ENCODE results near the gene CALHM1.
A peak's percentile ranks its signal among the peaks of the same experiment; 100 is the strongest.

Gene CALHM1

DNA sequence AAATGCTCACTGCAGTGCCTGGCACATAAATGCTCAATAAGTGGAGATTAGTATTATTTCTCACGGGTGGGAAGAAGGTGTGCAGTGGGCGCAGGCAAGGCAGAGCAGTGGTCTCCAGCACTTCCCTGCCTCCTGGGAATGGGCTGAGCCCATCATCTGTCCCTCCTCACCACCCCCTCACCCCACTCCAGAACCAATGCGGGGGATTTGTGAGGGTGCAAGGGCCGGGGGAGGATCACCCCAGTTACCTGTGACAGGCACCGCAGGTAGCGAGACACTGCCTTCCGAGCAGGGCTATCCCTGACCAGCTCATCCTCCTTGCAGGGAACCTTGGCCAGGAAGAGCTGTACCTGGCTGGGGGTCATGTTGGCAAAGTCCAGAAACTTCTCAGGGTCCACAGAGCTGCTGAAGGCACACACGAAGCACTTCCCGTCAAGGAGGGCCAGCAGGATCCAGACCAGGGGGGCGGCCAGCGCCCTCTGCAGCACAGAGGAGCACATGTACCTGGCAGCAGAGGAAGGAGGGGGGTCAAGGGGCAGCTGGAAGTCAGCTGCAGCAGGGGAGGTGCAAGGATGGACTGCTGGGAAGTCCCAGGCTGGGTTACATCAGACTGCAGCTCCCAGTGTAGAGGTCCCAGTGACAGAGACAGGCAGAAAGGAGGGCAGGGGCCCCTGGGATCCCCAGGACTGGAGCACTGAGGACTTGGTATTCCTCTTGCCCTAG is 17.5 kb upstream of the CALHM1 start:
- Histone ChIP-seq H3K4me1 (ENCODE audit: low read length) (peaks cover 25% of the 10 kb centered on the region), H3K4me2 (ENCODE audit: low read depth, low read length) (no peak overlapping the region), H3K36me3 (replicated peaks; ENCODE audit: insufficient read depth, low read length) (no peaks in the 10 kb centered on the region), H3K27me3 (replicated peaks; ENCODE audit: insufficient read depth, low read length) (no peaks in the 10 kb centered on the region), H3K4me3 (ENCODE audit: low read length) (no peak overlapping the region), H3K27ac (ENCODE audit: low read length) (no peak overlapping the region), H3K9me3 (replicated peaks; ENCODE audit: insufficient read depth, low read length) (no peaks in the 10 kb centered on the region), H4K20me1 (ENCODE audit: insufficient read depth, low read length) (no peaks in the 10 kb centered on the region), H3K9ac (ENCODE audit: low read length) (no peak overlapping the region; the same call in 1 of the 2 replicates), H3F3A (ENCODE audit: insufficient read depth, low read length) (peaks cover 19% of the 10 kb centered on the region), H2AFZ (ENCODE audit: low read length) (peak overlapping the region; percentile 70), H3K79me2 (ENCODE audit: low read length) (no peaks in the 10 kb centered on the region), H3K9me2 (replicated peaks; ENCODE audit: insufficient read depth, low read length) (no peaks in the 10 kb centered on the region)
- peak; percentile 31 for DNase-seq
- TF ChIP-seq, protein P1, sequence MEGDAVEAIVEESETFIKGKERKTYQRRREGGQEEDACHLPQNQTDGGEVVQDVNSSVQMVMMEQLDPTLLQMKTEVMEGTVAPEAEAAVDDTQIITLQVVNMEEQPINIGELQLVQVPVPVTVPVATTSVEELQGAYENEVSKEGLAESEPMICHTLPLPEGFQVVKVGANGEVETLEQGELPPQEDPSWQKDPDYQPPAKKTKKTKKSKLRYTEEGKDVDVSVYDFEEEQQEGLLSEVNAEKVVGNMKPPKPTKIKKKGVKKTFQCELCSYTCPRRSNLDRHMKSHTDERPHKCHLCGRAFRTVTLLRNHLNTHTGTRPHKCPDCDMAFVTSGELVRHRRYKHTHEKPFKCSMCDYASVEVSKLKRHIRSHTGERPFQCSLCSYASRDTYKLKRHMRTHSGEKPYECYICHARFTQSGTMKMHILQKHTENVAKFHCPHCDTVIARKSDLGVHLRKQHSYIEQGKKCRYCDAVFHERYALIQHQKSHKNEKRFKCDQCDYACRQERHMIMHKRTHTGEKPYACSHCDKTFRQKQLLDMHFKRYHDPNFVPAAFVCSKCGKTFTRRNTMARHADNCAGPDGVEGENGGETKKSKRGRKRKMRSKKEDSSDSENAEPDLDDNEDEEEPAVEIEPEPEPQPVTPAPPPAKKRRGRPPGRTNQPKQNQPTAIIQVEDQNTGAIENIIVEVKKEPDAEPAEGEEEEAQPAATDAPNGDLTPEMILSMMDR (IDR thresholded peaks at IDR 0.05; ENCODE audit: low read length), result peak; percentile 59
- no peak for TF ChIP-seq EZH2phosphoT487 (IDR thresholded peaks at IDR 0.05; ENCODE audit: low read length)

DNA sequence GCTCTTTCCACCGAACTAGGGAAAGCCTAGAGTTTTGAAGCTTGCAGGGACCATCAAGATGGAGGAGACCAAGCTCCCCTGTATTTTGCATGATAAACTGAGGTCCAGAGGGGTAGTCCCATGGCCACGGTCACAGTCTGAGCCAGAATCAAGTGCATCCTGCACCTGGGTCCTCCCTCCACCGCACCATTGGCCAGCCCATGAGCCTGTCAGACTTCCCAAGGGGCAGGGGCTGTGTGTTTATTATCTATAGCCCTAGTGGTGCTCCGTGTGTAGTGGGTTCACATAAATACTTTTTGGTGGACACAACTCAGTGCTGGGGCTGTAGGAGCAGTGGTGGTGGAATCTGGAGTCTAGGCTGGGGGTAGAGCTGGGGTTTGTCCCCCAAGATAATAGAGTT is 16.7 kb upstream of the CALHM1 start:
- Histone ChIP-seq H3K36me3 (replicated peaks; ENCODE audit: insufficient read depth, low read length) (no peaks in the 10 kb centered on the region), H3K9me3 (replicated peaks; ENCODE audit: insufficient read depth, low read length) (no peaks in the 10 kb centered on the region), H3K4me1 (ENCODE audit: low read length) (peaks cover 32% of the 10 kb centered on the region)

DNA sequence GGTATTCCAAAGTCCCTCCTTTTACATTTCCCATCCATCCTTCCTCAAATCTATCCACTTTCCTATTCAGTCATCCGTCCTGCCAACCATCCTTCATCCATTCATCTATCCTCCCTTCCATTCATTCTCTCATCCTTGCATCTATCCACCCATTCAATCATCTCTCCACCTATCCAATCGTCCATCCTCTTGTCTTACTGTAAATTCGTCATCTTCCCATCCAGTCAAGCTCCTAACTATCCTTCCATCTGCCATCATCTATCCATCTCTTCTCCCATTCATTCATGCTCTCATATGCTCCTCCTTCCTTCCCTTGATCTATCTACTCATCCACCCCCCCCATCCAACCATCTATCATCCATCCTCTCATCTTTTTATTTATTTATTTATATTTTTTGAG is 15.4 kb upstream of the CALHM1 start:
- DNase-seq, result no peak
- Histone ChIP-seq H2AFZ (ENCODE audit: low read length) (no peak overlapping the region), H4K20me1 (ENCODE audit: insufficient read depth, low read length) (no peaks in the 10 kb centered on the region), H3F3A (ENCODE audit: insufficient read depth, low read length) (peaks cover 28% of the 10 kb centered on the region), H3K36me3 (replicated peaks; ENCODE audit: insufficient read depth, low read length) (no peaks in the 10 kb centered on the region), H3K4me1 (ENCODE audit: low read length) (peaks cover 33% of the 10 kb centered on the region), H3K9ac (ENCODE audit: low read length) (no peak overlapping the region), H3K9me2 (replicated peaks; ENCODE audit: insufficient read depth, low read length) (no peaks in the 10 kb centered on the region), H3K27me3 (replicated peaks; ENCODE audit: insufficient read depth, low read length) (no peaks in the 10 kb centered on the region), H3K4me3 (ENCODE audit: low read length) (no peak overlapping the region), H3K79me2 (ENCODE audit: low read length) (no peaks in the 10 kb centered on the region), H3K4me2 (ENCODE audit: low read depth, low read length) (no peak overlapping the region), H3K9me3 (replicated peaks; ENCODE audit: insufficient read depth, low read length) (no peaks in the 10 kb centered on the region), H3K27ac (ENCODE audit: low read length) (no peak overlapping the region)
- TF ChIP-seq, protein P1 (IDR thresholded peaks at IDR 0.05; ENCODE audit: low read length), result no peak
- TF ChIP-seq EZH2 (optimal IDR thresholded peaks at IDR 0.05; ENCODE audit: low read depth, low read length) (no peak), EZH2phosphoT487 (IDR thresholded peaks at IDR 0.05; ENCODE audit: low read length) (no peak)

More for the DNA sequence above, 16.7 kb upstream of the CALHM1 start:
- no peak overlapping the region for H2AFZ ChIP-seq (ENCODE audit: low read length)
- TF ChIP-seq, protein P1 (IDR thresholded peaks at IDR 0.05; ENCODE audit: low read length), result no peak
- no peak for TF ChIP-seq EZH2 (optimal IDR thresholded peaks at IDR 0.05; ENCODE audit: low read depth, low read length)
- TF ChIP-seq EZH2phosphoT487 (IDR thresholded peaks at IDR 0.05; ENCODE audit: low read length), result no peak
- DNase-seq, result no peak
- H3K9me2 ChIP-seq (replicated peaks; ENCODE audit: insufficient read depth, low read length), result no peaks in the 10 kb centered on the region
- H3K4me2 ChIP-seq (ENCODE audit: low read depth, low read length), result no peak overlapping the region
- H3K9ac ChIP-seq (ENCODE audit: low read length), result no peak overlapping the region
- no peaks in the 10 kb centered on the region for H4K20me1 ChIP-seq (ENCODE audit: insufficient read depth, low read length)
- no peaks in the 10 kb centered on the region for H3K27me3 ChIP-seq (replicated peaks; ENCODE audit: insufficient read depth, low read length)
- H3K79me2 ChIP-seq (ENCODE audit: low read length), result no peaks in the 10 kb centered on the region
- no peak overlapping the region for H3K4me3 ChIP-seq (ENCODE audit: low read length)
- no peak overlapping the region for H3K27ac ChIP-seq (ENCODE audit: low read length)
- peaks cover 27% of the 10 kb centered on the region for H3F3A ChIP-seq (ENCODE audit: insufficient read depth, low read length)
